ENCODE data around the gene MRPS6. TPM values are rescaled to one million over a fixed set of nuclear protein-coding genes. Genes with fewer than 3 reads are reported as not detected.

Gene MRPS6
- total and polyA plus RNA-seq, 12 donors, result 25.4 to 135 (median 83.6) TPM

DNA sequence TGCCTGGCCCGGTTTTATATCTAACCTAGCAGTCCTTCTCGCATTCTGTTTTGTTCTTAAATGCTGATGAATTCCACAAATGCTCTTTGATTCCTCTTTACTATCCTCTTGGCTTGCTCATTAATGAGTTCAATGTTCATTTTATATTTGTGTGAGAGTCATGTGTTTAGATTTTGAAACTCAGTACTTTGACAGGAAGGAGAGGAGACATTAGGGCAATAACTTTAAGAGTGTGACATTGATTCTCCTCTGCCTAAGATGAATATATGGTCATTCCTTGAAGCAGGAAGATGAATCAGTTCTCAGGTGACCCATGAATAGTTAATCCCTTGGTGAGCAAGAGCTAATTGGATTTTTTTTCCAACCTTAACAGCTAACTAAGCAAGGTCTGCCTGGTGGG is 84.1 kb downstream of the MRPS6 start:
- Histone ChIP-seq H3K27ac (no peak overlapping the region), H3K4me1 (replicated peaks in 1 of 2) (peaks cover 4 to 6% of the 10 kb centered on the region in 2 donors), H3K9me3 (replicated peaks in 1 of 3) (no peaks in the 10 kb centered on the region), H3K4me3 (no peak overlapping the region), H3K36me3 (replicated peaks in 1 of 2) (no peaks in the 10 kb centered on the region), H3K27me3 (no peaks in the 10 kb centered on the region)
- no peak for DNase-seq
- intact Hi-C loops (cut with DNase I), result no loop called here
- 88 to 97% (median 90%) methylated on average over 2 of the region's 2 CpGs for WGBS, 4 donors
- TF ChIP-seq POLR2A (IDR thresholded peaks at IDR 0.05), result no peak
- TF ChIP-seq, protein P1, sequence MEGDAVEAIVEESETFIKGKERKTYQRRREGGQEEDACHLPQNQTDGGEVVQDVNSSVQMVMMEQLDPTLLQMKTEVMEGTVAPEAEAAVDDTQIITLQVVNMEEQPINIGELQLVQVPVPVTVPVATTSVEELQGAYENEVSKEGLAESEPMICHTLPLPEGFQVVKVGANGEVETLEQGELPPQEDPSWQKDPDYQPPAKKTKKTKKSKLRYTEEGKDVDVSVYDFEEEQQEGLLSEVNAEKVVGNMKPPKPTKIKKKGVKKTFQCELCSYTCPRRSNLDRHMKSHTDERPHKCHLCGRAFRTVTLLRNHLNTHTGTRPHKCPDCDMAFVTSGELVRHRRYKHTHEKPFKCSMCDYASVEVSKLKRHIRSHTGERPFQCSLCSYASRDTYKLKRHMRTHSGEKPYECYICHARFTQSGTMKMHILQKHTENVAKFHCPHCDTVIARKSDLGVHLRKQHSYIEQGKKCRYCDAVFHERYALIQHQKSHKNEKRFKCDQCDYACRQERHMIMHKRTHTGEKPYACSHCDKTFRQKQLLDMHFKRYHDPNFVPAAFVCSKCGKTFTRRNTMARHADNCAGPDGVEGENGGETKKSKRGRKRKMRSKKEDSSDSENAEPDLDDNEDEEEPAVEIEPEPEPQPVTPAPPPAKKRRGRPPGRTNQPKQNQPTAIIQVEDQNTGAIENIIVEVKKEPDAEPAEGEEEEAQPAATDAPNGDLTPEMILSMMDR (IDR thresholded peaks at IDR 0.05), result no peak

DNA sequence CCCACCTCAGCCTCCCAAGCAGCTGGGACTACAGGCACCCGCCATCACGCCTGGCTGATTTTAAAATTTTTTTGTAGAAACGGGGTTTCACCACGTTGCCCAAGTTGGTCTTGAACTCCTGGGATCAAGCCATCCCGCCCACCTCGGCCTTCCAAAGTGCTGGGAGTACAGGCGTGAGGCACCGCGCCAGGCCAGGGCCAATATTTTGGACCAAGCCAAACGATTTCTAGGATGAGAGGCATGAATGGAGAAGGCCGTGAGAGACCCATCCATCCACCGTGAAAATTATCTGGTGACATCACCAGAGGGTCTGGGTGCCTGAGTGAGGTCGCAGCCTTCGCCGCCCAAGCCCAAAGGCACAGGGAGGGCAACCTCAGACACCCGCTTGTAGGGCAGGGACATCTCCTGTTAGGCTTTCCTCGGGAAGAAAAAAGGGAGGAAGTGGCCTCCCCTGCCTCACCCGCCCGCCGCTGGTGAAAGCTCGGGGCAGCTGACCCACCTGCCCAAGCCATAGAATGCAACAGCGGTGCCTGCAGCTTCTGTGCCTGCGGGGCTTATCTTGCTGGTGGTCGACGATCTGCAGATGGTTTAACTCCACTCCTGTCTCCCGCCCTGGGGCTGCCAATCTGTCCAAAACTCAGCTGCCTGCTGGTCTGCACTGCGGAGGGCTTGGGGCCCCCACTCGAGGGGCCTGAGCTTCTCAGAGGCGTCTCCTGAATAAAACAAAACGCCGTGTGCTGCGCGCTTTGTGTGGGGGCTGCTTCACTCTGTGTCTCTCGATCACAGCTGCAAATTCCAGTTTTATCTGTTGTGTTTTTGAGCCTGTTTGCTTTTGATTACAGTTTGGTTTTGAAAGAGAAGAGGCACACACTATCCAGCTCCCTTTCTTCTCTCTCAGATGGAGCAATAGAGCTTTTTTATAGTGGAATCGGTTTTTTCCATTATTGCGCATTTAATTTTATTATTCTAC is 85.8 kb downstream of the MRPS6 start:
- Histone ChIP-seq H3K4me3 (no peak overlapping the region), H3K27ac (no peak overlapping the region), H3K36me3 (replicated peaks in 1 of 2) (no peaks in the 10 kb centered on the region), H3K27me3 (no peaks in the 10 kb centered on the region), H3K9me3 (replicated peaks in 1 of 3) (peaks cover 0 to 1% (median 0%) of the 10 kb centered on the region in 3 donors), H3K4me1 (replicated peaks in 1 of 2) (peaks cover 4 to 6% of the 10 kb centered on the region in 2 donors)
- DNase-seq, result no peak
- TF ChIP-seq, protein P1 (IDR thresholded peaks at IDR 0.05), result no peak
- no peak for TF ChIP-seq POLR2A (IDR thresholded peaks at IDR 0.05)
- intact Hi-C loops (cut with DNase I), result no loop called here
- 91 to 93% (median 92%) methylated on average over 32 to 36 of the region's 36 CpGs for WGBS, 4 donors

DNA sequence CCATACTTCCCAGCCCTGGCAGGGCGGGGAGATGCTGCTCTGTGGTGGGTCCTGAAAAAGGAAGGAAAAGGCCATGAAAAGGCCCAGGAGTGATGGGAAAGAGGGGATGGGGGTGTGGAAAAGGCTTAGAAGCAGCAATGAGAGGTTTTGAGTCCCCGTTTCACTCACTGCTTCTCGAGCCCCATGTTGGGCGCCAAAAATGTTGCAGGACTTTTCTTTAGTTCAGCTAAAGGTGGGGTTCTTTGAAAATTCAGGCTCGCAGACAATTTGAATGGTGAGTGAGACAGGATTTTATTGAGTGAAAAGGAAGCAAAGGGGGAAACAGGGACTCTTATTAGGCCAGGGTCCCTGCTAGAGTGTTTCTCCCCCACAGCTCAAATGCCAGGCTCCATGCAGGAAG is 93.1 kb downstream of the MRPS6 start:
- WGBS, 4 donors, result 88 to 97% (median 93%) methylated on average over 5 of the region's 5 CpGs
- TF ChIP-seq, protein P1 (IDR thresholded peaks at IDR 0.05), result no peak
- TF ChIP-seq POLR2A (IDR thresholded peaks at IDR 0.05), result no peak
- intact Hi-C loops (cut with DNase I), result no loop called here

DNA sequence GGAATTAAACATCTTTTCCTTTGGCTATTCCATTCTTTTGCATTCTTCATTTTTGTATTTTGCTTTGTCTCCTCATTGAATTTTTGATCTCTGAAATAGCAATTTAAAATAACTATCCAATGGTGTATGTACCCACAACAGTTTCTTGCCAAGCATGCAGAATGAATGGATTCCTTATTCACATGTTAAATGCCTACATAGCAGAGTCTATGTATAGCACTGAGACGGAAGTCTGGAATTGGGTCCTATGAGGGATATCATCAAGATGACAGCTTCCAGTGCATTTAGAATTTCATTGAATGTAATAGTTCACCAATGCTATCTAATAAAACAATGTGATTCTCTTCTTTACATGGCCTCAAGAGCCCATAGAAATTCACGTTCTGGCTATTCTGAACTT is 97.5 kb downstream of the MRPS6 start:
- Histone ChIP-seq H3K4me1 (replicated peaks in 1 of 2) (no peaks in the 10 kb centered on the region), H3K9me3 (replicated peaks in 1 of 3) (peaks cover 0 to 26% (median 0%) of the 10 kb centered on the region in 3 donors), H3K27me3 (no peaks in the 10 kb centered on the region), H3K4me3 (no peak overlapping the region), H3K27ac (no peak overlapping the region), H3K36me3 (replicated peaks in 1 of 2) (no peaks in the 10 kb centered on the region)
- WGBS, 4 donors, result 91 to 95% (median 93%) methylated on average over 2 of the region's 2 CpGs
- DNase-seq, result no peak
- intact Hi-C loops (cut with DNase I), result no loop called here
- no peak for TF ChIP-seq POLR2A (IDR thresholded peaks at IDR 0.05)
- TF ChIP-seq, protein P1 (IDR thresholded peaks at IDR 0.05), result no peak

More for the DNA sequence above, 93.1 kb downstream of the MRPS6 start:
- H3K9me3 ChIP-seq (replicated peaks in 1 of 3), result peaks cover 0 to 44% (median 6%) of the 10 kb centered on the region in 3 donors
- no peaks in the 10 kb centered on the region for H3K27me3 ChIP-seq
- no peak overlapping the region for H3K4me3 ChIP-seq
- no peaks in the 10 kb centered on the region for H3K36me3 ChIP-seq (replicated peaks in 1 of 2)
- no peak overlapping the region for H3K27ac ChIP-seq
- DNase-seq, result no peak
- no peaks in the 10 kb centered on the region for H3K4me1 ChIP-seq (replicated peaks in 1 of 2)
